HepG2 (cell line): ENCODE results near the gene VPS11. TPM values are rescaled to one million over a fixed set of nuclear protein-coding genes. Genes with fewer than 3 reads are reported as not detected.

Experiments
- IKZF4 ChIP-seq: sonication (generic); formaldehyde crosslinking; IDR thresholded peaks from 2 replicates; pipeline ENCODE4 v1.5.1; 2020; ENCODE audit warnings: borderline replicate concordance, mild to moderate bottlenecking, low read depth, missing genetic modification reagents; ENCODE audit errors: not compliant biosample characterization
- KAT2B ChIP-seq: fragments of 150-350 bp; IDR thresholded peaks from 2 replicates; pipeline ENCODE4 v1.6.1; 2014; ENCODE audit warnings: low read depth, low read length, borderline replicate concordance
- PLRG1 ChIP-seq: fragments of 450-650 bp; conservative IDR thresholded peaks from 2 replicates; pipeline ENCODE4 v1.6.1; 2016
- RFX1 ChIP-seq: fragments of 450-650 bp; IDR thresholded peaks from 2 replicates; pipeline ENCODE4 v1.6.1; 2017
- SRSF9 ChIP-seq: fragments of 200-400 bp; formaldehyde crosslinking; IDR thresholded peaks from 2 replicates; pipeline ENCODE4 v1.6.1; 2018; ENCODE audit warnings: borderline replicate concordance, mild to moderate bottlenecking, low read depth, low read length; ENCODE audit not compliant: insufficient read depth, poor library complexity, severe bottlenecking
- STAT5B ChIP-seq: sonication (generic); formaldehyde crosslinking; IDR thresholded peaks from 2 replicates; pipeline ENCODE4 v1.4.0; 2020; ENCODE audit warnings: missing genetic modification reagents
- ZC3H4 ChIP-seq: sonication (generic); formaldehyde crosslinking; IDR thresholded peaks from 2 replicates; pipeline ENCODE4 v1.4.0; 2020; ENCODE audit warnings: missing genetic modification reagents, borderline replicate concordance
- ZFP90 ChIP-seq: sonication (generic); formaldehyde crosslinking; IDR thresholded peaks from 2 replicates; pipeline ENCODE4 v1.8.0; 2022; ENCODE audit warnings: missing genetic modification reagents, mild to moderate bottlenecking, inconsistent platforms, borderline replicate concordance
- ZNF296 ChIP-seq: sonication (generic); formaldehyde crosslinking; conservative IDR thresholded peaks from 2 replicates; pipeline ENCODE4 v1.5.0; 2020; ENCODE audit warnings: mild to moderate bottlenecking, missing genetic modification reagents
- ZNF350 ChIP-seq: sonication (generic); formaldehyde crosslinking; IDR thresholded peaks from 2 replicates; pipeline ENCODE4 v1.4.0; 2020; ENCODE audit warnings: mild to moderate bottlenecking, low read depth, missing genetic modification reagents, borderline replicate concordance
- ZNF468 ChIP-seq: sonication (generic); formaldehyde crosslinking; IDR thresholded peaks from 2 replicates; pipeline ENCODE4 v1.8.0; 2022; ENCODE audit warnings: mild to moderate bottlenecking, moderate library complexity, missing genetic modification reagents
- ZNF703 ChIP-seq: sonication (generic); formaldehyde crosslinking; IDR thresholded peaks from 2 replicates; pipeline ENCODE4 v1.5.1; 2020; ENCODE audit warnings: missing genetic modification reagents, mild to moderate bottlenecking, moderate library complexity, borderline replicate concordance
- ZNF772 ChIP-seq: sonication (generic); formaldehyde crosslinking; IDR thresholded peaks from 2 replicates; pipeline ENCODE4 v1.5.0; 2020; ENCODE audit warnings: mild to moderate bottlenecking, missing genetic modification reagents
- ZNF800 ChIP-seq: sonication (generic); formaldehyde crosslinking; IDR thresholded peaks from 2 replicates; pipeline ENCODE4 v1.4.0; 2020; ENCODE audit warnings: missing genetic modification reagents
- ZNF850 ChIP-seq: sonication (generic); formaldehyde crosslinking; conservative IDR thresholded peaks from 2 replicates; pipeline ENCODE4 v1.9.0; 2021; ENCODE audit warnings: mild to moderate bottlenecking, missing genetic modification reagents
- polyA plus RNA-seq, 8 experiments: library from polyadenylated mRNA; depleted of rRNA in 3 of 8; stranded (reverse) in 7 of 8; unstranded in 1 of 8; fragments of >200 nt; fragmentation: Illumina TruSeq in 4 of 8; extraction: Trizol in 4 of 8; gene quantifications; 2 replicates each; pipeline versions ENCODE4 v1.2.1 to v1.2.3, GENCODE V29; 2011 to 2016; ENCODE audit warnings: low read depth in 4 of 8, missing spikeins in 1 of 8, mixed read lengths in 1 of 8; ENCODE audit not compliant: insufficient read depth in 1 of 8
- total RNA-seq, 5 experiments: library from RNA; depleted of rRNA; stranded (reverse); fragments of >200 nt; fragmentation: Illumina TruSeq; extraction: Trizol; gene quantifications; 2 replicates each; pipeline ENCODE4 v1.2.3, GENCODE V29; 2016; ENCODE audit warnings: low read depth in 1 of 5
- TF ChIP-seq, protein P1 (sequence below): sonication (generic); formaldehyde crosslinking; IDR thresholded peaks from 2 replicates; pipeline ENCODE4 v1.5.0; 2020; ENCODE audit warnings: mild to moderate bottlenecking, missing genetic modification reagents
- TF ChIP-seq, protein P2 (sequence below): sonication (generic); formaldehyde crosslinking; IDR thresholded peaks from 2 replicates; pipeline ENCODE4 v1.5.1; 2020; ENCODE audit warnings: missing genetic modification reagents, mild to moderate bottlenecking, borderline replicate concordance
- TF ChIP-seq, protein P3 (sequence below): IDR thresholded peaks from 2 replicates; pipeline ENCODE4 v1.6.1; 2016; ENCODE audit warnings: missing compliant biosample characterization, missing genetic modification reagents, borderline replicate concordance
- TF ChIP-seq, protein P4 (sequence below): sonication (generic); formaldehyde crosslinking; IDR thresholded peaks from 2 replicates; pipeline ENCODE4 v1.4.0; 2020; ENCODE audit warnings: mild to moderate bottlenecking, missing genetic modification reagents

Gene VPS11
- total and polyA plus RNA-seq, 2 of the 13 experiments (the other 11 are each of a cell fraction or from before 2014, with no cell fraction given) = 13.7 to 21.6 TPM

DNA sequence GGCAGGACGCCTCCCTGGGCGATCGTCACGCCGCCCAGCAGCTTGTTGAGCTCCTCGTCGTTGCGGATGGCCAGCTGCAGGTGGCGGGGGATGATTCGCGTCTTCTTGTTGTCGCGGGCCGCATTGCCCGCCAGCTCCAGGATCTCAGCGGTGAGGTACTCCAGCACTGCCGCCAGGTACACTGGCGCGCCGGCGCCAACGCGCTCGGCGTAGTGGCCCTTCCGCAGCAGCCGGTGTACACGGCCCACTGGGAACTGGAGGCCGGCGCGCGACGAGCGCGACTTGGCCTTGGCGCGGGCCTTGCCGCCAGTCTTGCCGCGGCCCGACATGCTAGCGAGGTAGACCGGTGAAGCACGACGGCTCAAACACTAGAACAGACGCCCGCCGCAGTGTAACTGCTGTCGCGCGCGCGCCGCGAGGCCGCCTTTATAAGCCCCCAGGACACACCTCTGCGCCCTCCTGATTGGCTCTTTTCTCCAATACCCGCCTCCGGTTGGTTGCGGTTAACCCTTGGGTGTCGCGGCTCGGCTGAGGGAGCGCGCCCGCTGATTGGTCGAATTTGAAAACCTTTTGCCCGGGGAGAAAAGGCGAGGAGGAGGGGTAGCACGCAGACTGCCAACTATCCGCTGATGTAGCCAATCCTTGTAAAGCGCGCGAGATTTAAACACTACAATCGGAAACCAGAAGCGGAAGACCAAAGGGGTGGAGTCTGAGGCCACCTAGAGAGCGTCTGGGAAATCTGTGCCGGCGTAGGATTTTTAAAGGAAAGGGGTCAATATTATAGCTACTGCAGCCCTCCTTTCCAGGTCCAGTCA, 27.7 kb downstream of the VPS11 start (continued):
- TF ChIP-seq, protein P1, sequence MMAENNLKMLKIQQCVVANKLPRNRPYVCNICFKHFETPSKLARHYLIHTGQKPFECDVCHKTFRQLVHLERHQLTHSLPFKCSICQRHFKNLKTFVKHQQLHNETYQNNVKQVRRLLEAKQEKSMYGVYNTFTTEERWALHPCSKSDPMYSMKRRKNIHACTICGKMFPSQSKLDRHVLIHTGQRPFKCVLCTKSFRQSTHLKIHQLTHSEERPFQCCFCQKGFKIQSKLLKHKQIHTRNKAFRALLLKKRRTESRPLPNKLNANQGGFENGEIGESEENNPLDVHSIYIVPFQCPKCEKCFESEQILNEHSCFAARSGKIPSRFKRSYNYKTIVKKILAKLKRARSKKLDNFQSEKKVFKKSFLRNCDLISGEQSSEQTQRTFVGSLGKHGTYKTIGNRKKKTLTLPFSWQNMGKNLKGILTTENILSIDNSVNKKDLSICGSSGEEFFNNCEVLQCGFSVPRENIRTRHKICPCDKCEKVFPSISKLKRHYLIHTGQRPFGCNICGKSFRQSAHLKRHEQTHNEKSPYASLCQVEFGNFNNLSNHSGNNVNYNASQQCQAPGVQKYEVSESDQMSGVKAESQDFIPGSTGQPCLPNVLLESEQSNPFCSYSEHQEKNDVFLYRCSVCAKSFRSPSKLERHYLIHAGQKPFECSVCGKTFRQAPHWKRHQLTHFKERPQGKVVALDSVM = peak; percentile 72
- TF ChIP-seq ZNF800 (CRISPR knock-in tag) = peak; percentile 82
- no peak for TF ChIP-seq ZC3H4 (CRISPR knock-in tag)
- TF ChIP-seq, protein P2, sequence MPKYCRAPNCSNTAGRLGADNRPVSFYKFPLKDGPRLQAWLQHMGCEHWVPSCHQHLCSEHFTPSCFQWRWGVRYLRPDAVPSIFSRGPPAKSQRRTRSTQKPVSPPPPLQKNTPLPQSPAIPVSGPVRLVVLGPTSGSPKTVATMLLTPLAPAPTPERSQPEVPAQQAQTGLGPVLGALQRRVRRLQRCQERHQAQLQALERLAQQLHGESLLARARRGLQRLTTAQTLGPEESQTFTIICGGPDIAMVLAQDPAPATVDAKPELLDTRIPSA (CRISPR knock-in tag) = peak; percentile 86; the same call in 1 of the 2 replicates
- no peak for TF ChIP-seq ZNF468 (CRISPR knock-in tag)
- TF ChIP-seq KAT2B = no peak
- TF ChIP-seq ZNF772 (CRISPR knock-in tag) = peak; percentile 86; the same call in 1 of the 2 replicates
- TF ChIP-seq, protein P3, sequence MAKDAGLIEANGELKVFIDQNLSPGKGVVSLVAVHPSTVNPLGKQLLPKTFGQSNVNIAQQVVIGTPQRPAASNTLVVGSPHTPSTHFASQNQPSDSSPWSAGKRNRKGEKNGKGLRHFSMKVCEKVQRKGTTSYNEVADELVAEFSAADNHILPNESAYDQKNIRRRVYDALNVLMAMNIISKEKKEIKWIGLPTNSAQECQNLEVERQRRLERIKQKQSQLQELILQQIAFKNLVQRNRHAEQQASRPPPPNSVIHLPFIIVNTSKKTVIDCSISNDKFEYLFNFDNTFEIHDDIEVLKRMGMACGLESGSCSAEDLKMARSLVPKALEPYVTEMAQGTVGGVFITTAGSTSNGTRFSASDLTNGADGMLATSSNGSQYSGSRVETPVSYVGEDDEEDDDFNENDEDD (CRISPR knock-in tag) = peak; percentile 98
- 0 out of 2 replicates have a peak, but pooled peaks have one; percentile 34 for TF ChIP-seq ZNF296
- TF ChIP-seq, protein P4, sequence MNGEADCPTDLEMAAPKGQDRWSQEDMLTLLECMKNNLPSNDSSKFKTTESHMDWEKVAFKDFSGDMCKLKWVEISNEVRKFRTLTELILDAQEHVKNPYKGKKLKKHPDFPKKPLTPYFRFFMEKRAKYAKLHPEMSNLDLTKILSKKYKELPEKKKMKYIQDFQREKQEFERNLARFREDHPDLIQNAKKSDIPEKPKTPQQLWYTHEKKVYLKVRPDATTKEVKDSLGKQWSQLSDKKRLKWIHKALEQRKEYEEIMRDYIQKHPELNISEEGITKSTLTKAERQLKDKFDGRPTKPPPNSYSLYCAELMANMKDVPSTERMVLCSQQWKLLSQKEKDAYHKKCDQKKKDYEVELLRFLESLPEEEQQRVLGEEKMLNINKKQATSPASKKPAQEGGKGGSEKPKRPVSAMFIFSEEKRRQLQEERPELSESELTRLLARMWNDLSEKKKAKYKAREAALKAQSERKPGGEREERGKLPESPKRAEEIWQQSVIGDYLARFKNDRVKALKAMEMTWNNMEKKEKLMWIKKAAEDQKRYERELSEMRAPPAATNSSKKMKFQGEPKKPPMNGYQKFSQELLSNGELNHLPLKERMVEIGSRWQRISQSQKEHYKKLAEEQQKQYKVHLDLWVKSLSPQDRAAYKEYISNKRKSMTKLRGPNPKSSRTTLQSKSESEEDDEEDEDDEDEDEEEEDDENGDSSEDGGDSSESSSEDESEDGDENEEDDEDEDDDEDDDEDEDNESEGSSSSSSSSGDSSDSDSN (CRISPR knock-in tag) = peak; percentile 88
- TF ChIP-seq ZNF350 (CRISPR knock-in tag) = peak; percentile 88
- no peak for TF ChIP-seq PLRG1
- peak; percentile 98 for TF ChIP-seq IKZF4 (CRISPR knock-in tag)
- TF ChIP-seq ZNF850 (CRISPR knock-in tag) = no peak
- TF ChIP-seq ZNF703 (CRISPR knock-in tag) = peak; percentile 83; the same call in 1 of the 2 replicates
- peak; percentile 61; the same call in 1 of the 2 replicates for TF ChIP-seq STAT5B
- TF ChIP-seq ZFP90 (CRISPR knock-in tag) = peak; percentile 28; the same call in 1 of the 2 replicates
- TF ChIP-seq SRSF9 = no peak
- no peak for TF ChIP-seq RFX1
